ENCODE results near the gene MRPL39. TPM values are rescaled to one million over a fixed set of nuclear protein-coding genes. Genes with fewer than 3 reads are reported as not detected.
A peak's percentile ranks its signal among the peaks of the same experiment; 100 is the strongest.

Gene MRPL39
- total and polyA plus RNA-seq, 4 donors = 19.2 to 35.7 (median 24.4) TPM

GRCh38 chr21:25562660-25563059, 44.6 kb downstream of the MRPL39 start (continued):
- TF ChIP-seq EGR1 (IDR thresholded peaks at IDR 0.05; ENCODE audit: low read depth in 2 of 2) = no peak
- TF ChIP-seq RAD21 (IDR thresholded peaks at IDR 0.05) = no peak
- TF ChIP-seq YY1 (IDR thresholded peaks at IDR 0.05) = no peak
- no peak for TF ChIP-seq RXRA (IDR thresholded peaks at IDR 0.05)
- no peak for TF ChIP-seq ATF3 (IDR thresholded peaks at IDR 0.05)
- TF ChIP-seq JUND (IDR thresholded peaks at IDR 0.05) = no peak

DNA sequence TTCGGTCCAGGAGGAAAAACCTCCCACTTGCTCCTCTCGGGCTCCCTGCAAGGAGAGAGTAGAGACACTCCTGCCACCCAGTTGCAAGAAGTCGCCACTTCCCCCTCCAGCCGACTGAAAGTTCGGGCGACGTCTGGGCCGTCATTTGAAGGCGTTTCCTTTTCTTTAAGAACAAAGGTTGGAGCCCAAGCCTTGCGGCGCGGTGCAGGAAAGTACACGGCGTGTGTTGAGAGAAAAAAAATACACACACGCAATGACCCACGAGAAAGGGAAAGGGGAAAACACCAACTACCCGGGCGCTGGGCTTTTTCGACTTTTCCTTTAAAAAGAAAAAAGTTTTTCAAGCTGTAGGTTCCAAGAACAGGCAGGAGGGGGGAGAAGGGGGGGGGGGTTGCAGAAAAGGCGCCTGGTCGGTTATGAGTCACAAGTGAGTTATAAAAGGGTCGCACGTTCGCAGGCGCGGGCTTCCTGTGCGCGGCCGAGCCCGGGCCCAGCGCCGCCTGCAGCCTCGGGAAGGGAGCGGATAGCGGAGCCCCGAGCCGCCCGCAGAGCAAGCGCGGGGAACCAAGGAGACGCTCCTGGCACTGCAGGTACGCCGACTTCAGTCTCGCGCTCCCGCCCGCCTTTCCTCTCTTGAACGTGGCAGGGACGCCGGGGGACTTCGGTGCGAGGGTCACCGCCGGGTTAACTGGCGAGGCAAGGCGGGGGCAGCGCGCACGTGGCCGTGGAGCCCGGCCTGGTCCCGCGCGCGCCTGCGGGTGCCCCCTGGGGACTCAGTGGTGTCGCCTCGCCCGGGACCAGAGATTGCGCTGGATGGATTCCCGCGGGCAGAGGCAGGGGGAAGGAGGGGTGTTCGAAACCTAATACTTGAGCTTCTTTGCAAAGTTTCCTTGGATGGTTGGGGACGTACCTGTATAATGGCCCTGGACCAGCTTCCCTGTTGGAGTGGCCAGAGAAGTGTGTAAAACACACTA, 45.3 kb downstream of the MRPL39 start:
- TF ChIP-seq, protein P1, sequence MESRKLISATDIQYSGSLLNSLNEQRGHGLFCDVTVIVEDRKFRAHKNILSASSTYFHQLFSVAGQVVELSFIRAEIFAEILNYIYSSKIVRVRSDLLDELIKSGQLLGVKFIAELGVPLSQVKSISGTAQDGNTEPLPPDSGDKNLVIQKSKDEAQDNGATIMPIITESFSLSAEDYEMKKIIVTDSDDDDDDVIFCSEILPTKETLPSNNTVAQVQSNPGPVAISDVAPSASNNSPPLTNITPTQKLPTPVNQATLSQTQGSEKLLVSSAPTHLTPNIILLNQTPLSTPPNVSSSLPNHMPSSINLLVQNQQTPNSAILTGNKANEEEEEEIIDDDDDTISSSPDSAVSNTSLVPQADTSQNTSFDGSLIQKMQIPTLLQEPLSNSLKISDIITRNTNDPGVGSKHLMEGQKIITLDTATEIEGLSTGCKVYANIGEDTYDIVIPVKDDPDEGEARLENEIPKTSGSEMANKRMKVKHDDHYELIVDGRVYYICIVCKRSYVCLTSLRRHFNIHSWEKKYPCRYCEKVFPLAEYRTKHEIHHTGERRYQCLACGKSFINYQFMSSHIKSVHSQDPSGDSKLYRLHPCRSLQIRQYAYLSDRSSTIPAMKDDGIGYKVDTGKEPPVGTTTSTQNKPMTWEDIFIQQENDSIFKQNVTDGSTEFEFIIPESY (IDR thresholded peaks at IDR 0.05) = no peak
- TF ChIP-seq YY1 (IDR thresholded peaks at IDR 0.05) (no peak), RAD21 (IDR thresholded peaks at IDR 0.05) (no peak), NR2F2 (IDR thresholded peaks at IDR 0.05) (no peak), EGR1 (IDR thresholded peaks at IDR 0.05; ENCODE audit: low read depth in 2 of 2) (no peak), FOXA2 (IDR thresholded peaks at IDR 0.05) (no peak), TAF1 (conservative IDR thresholded peaks at IDR 0.05) (no peak), HNF4A (conservative IDR thresholded peaks at IDR 0.05) (no peak), SP1 (IDR thresholded peaks at IDR 0.05) (no peak), GABPA (IDR thresholded peaks at IDR 0.05 in 1 of 2, conservative IDR thresholded peaks at IDR 0.05 in 1 of 2) (no peak), ATF3 (IDR thresholded peaks at IDR 0.05) (no peak)
- TF ChIP-seq, protein P2, sequence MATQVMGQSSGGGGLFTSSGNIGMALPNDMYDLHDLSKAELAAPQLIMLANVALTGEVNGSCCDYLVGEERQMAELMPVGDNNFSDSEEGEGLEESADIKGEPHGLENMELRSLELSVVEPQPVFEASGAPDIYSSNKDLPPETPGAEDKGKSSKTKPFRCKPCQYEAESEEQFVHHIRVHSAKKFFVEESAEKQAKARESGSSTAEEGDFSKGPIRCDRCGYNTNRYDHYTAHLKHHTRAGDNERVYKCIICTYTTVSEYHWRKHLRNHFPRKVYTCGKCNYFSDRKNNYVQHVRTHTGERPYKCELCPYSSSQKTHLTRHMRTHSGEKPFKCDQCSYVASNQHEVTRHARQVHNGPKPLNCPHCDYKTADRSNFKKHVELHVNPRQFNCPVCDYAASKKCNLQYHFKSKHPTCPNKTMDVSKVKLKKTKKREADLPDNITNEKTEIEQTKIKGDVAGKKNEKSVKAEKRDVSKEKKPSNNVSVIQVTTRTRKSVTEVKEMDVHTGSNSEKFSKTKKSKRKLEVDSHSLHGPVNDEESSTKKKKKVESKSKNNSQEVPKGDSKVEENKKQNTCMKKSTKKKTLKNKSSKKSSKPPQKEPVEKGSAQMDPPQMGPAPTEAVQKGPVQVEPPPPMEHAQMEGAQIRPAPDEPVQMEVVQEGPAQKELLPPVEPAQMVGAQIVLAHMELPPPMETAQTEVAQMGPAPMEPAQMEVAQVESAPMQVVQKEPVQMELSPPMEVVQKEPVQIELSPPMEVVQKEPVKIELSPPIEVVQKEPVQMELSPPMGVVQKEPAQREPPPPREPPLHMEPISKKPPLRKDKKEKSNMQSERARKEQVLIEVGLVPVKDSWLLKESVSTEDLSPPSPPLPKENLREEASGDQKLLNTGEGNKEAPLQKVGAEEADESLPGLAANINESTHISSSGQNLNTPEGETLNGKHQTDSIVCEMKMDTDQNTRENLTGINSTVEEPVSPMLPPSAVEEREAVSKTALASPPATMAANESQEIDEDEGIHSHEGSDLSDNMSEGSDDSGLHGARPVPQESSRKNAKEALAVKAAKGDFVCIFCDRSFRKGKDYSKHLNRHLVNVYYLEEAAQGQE (IDR thresholded peaks at IDR 0.05) = no peak
- H3K9me3 ChIP-seq (ENCODE audit: control insufficient read depth in 4 of 4, low read length in 3 of 4) = no peaks in the 10 kb centered on the region
- H3K4me1 ChIP-seq (ENCODE audit: control insufficient read depth in 4 of 4, insufficient read depth in 4 of 4, low read length in 3 of 4) = peaks cover 0 to 6% (median 2%) of the 10 kb centered on the region in 4 donors
- peak overlapping the region in 1 of 2 donors; percentile 58 for H3K9ac ChIP-seq (ENCODE audit: low read depth in 1 of 2, low read length in 2 of 2)
- peak; percentile 34 for DNase-seq (ENCODE audit: low spot score)
- no peaks in the 10 kb centered on the region for H3K27me3 ChIP-seq (ENCODE audit: control insufficient read depth in 4 of 4, insufficient read depth in 4 of 4, low read length in 3 of 4)
- H3K36me3 ChIP-seq (ENCODE audit: control insufficient read depth in 4 of 4, insufficient read depth in 3 of 4, low read depth in 1 of 4, low read length in 3 of 4) = no peaks in the 10 kb centered on the region
- peak overlapping the region in 1 of 2 donors; percentile 15 for H3K27ac ChIP-seq (ENCODE audit: low read depth in 1 of 2, low read length in 2 of 2)
- H3K4me3 ChIP-seq (ENCODE audit: low read depth in 1 of 3, low read length in 3 of 3) = peak overlapping the region; percentile 14 to 53 (median 39)
- WGBS = 10% methylated on average over 74 of the region's 74 CpGs

Measured in liver (tissue), 9 donors.